HepG2 (cell line): Measurements from ENCODE around the gene RNF133. TPM values are rescaled to one million over a fixed set of nuclear protein-coding genes. Genes with fewer than 3 reads are reported as not detected.

Source experiments
- ATAC-seq: fragments of 200-7000 bp; cut with Tn5 transposase; 3 replicates; pipeline ENCODE4 v1.9.1; 2020; ENCODE audit warnings: mild to moderate bottlenecking, moderate library complexity
- BruUV-seq: library from RNA; stranded (reverse); fragments of 400-500 nt; replicated peaks from 2 replicates; lab custom pipeline; 2021; lab: Mats Ljungman, UMichigan
- CTCF ChIA-PET: fragments of 300-600 bp; formaldehyde crosslinking; extraction: SDS; loops from one replicate; lab custom pipeline; 2021; ENCODE audit warnings: low total read pairs, inconsistent platforms, low intra/inter-chr PET ratio; lab: Yijun Ruan, JAX
- POLR2A ChIA-PET: fragments of 350-600 bp; sonication (Branson Sonifier 250); formaldehyde crosslinking; loops from one replicate; lab custom pipeline; 2020; ENCODE audit warnings: antibody characterized with exemption, inconsistent platforms; lab: Yijun Ruan, JAX
- DNase-seq: peaks from one replicate; pipeline ENCODE4 v3.0.0-alpha.2; 2015; ENCODE audit warnings: low spot score
- FAIRE-seq: peaks from 3 replicates; lab custom pipeline; 2011; peaks lifted over from hg19 to GRCh38; lab: Jason Lieb, UNC
- H2AFZ ChIP-seq: one replicate; pipeline ENCODE4 v1.6.1; 2011; ENCODE audit warnings: low read length, inconsistent platforms
- H3K27ac ChIP-seq: fragments of 300-600 bp; 3 replicates; pipeline ENCODE4 v1.8.0; 2011; ENCODE audit warnings: mixed run types, mild to moderate bottlenecking, mixed read lengths, low read length, inconsistent platforms; ENCODE audit not compliant: insufficient read depth; ENCODE audit errors: extremely low read length
- H3K27me3 ChIP-seq, 2 experiments: fragments of 200-600 bp in 1 of 2; 2 replicates in 1 of 2; 3 replicates in 1 of 2; pipeline versions ENCODE4 v1.6.0 to v1.8.0; 2011; ENCODE audit warnings: low read length in 2 of 2, mild to moderate bottlenecking in 2 of 2, moderate library complexity in 2 of 2, inconsistent platforms in 1 of 2; ENCODE audit not compliant: insufficient read depth in 2 of 2, control insufficient read depth in 1 of 2
- H3K36me3 ChIP-seq, 2 experiments: fragments of 200-600 bp in 1 of 2; replicated peaks in 1 of 2; 2 replicates in 1 of 2; 3 replicates in 1 of 2; pipeline versions ENCODE4 v1.5.1 to v1.8.0; 2011; ENCODE audit warnings: low read length in 2 of 2, inconsistent platforms in 1 of 2; ENCODE audit not compliant: insufficient read depth in 2 of 2, control insufficient read depth in 1 of 2
- H3K4me1 ChIP-seq: 2 replicates; pipeline ENCODE4 v1.5.1; 2012; ENCODE audit warnings: low read length, inconsistent platforms; ENCODE audit not compliant: insufficient read depth
- H3K4me2 ChIP-seq: 2 replicates; pipeline ENCODE4 v1.6.0; 2011; ENCODE audit warnings: low read depth, low read length, inconsistent platforms
- H3K4me3 ChIP-seq, 3 experiments: fragments of 200-600 bp in 1 of 3; sonication (generic), shearing (Covaris generic) in 1 of 3; replicated peaks in 1 of 3; 2 replicates each; pipeline ENCODE4 v1.5.1; 2011 to 2016; ENCODE audit warnings: low read length in 3 of 3, inconsistent platforms in 2 of 3, low read depth in 2 of 3, mild to moderate bottlenecking in 2 of 3, control low read depth in 1 of 3, mixed read lengths in 1 of 3; ENCODE audit not compliant: insufficient read depth in 1 of 3
- H3K79me2 ChIP-seq: one replicate; pipeline ENCODE4 v1.6.1; 2011; ENCODE audit warnings: low read length, inconsistent platforms; ENCODE audit not compliant: insufficient read depth
- H3K9ac ChIP-seq: 2 replicates; pipeline ENCODE4 v1.6.0; 2011; ENCODE audit warnings: mild to moderate bottlenecking, low read depth, low read length, inconsistent platforms; ENCODE audit not compliant: insufficient read depth
- H3K9me3 ChIP-seq: 2 replicates; pipeline ENCODE4 v1.5.1; 2012; ENCODE audit warnings: mild to moderate bottlenecking, low read length
- H4K20me1 ChIP-seq: 2 replicates; pipeline ENCODE4 v1.6.0; 2011; ENCODE audit warnings: inconsistent platforms, mild to moderate bottlenecking, low read length, moderate library complexity; ENCODE audit not compliant: insufficient read depth
- BCLAF1 ChIP-seq: fragments of 450-650 bp; IDR thresholded peaks from 2 replicates; pipeline ENCODE4 v1.6.1; 2017; ENCODE audit warnings: mild to moderate bottlenecking
- KLF13 ChIP-seq: sonication (generic); formaldehyde crosslinking; IDR thresholded peaks from 2 replicates; pipeline ENCODE4 v1.4.0; 2020; ENCODE audit warnings: mild to moderate bottlenecking, missing genetic modification reagents
- PAX8 ChIP-seq: sonication (generic); formaldehyde crosslinking; IDR thresholded peaks from 2 replicates; pipeline ENCODE4 v1.8.0; 2022; ENCODE audit warnings: mild to moderate bottlenecking, missing genetic modification reagents, borderline replicate concordance
- PPARG ChIP-seq: conservative IDR thresholded peaks from 2 replicates; pipeline ENCODE4 v1.6.1; 2016; ENCODE audit warnings: missing biosample characterization, missing genetic modification reagents
- RELA ChIP-seq: sonication (generic); formaldehyde crosslinking; IDR thresholded peaks from 2 replicates; pipeline ENCODE4 v1.4.0; 2020; ENCODE audit warnings: missing genetic modification reagents
- TEAD3 ChIP-seq: optimal IDR thresholded peaks from 2 replicates; pipeline ENCODE3; 2016; ENCODE audit warnings: borderline replicate concordance
- TRIM24 ChIP-seq: sonication (generic); formaldehyde crosslinking; IDR thresholded peaks from 2 replicates; pipeline ENCODE4 v1.8.0; 2022; ENCODE audit warnings: mild to moderate bottlenecking, missing genetic modification reagents
- YY1 ChIP-seq: IDR thresholded peaks from 2 replicates; pipeline ENCODE4 v1.6.1; 2011; ENCODE audit warnings: low read length, low read depth, moderate library complexity, mild to moderate bottlenecking; ENCODE audit not compliant: insufficient read depth, insufficient replicate concordance
- WGBS: methylation state at CpG from one replicate; pipeline ENCODE4 v1.1.6; 2017; ENCODE audit warnings: low lambda C conversion rate; 5-methylcytosine and 5-hydroxymethylcytosine counted together
- in situ Hi-C: cut with HindIII; loops from 2 replicates; pipeline ENCODE4 v1.10.0; 2017; ENCODE audit warnings: low pct_unique_long_range_greater_than_20kb; ENCODE audit not compliant: extremely low pct_ligation_motif_present
- intact Hi-C: fragments of 100-400 bp; cut with micrococcal nuclease; formaldehyde crosslinking; loops from one replicate; pipeline ENCODE4 v1.10.0; 2022; ENCODE audit not compliant: unreplicated experiment
- polyA plus RNA-seq, 8 experiments: library from polyadenylated mRNA; depleted of rRNA in 3 of 8; stranded (reverse) in 7 of 8; unstranded in 1 of 8; fragments of >200 nt; fragmentation: Illumina TruSeq in 4 of 8; extraction: Trizol in 4 of 8; gene quantifications; 2 replicates each; pipeline versions ENCODE4 v1.2.1 to v1.2.3, GENCODE V29; 2011 to 2016; ENCODE audit warnings: low read depth in 4 of 8, missing spikeins in 1 of 8, mixed read lengths in 1 of 8; ENCODE audit not compliant: insufficient read depth in 1 of 8
- total RNA-seq, 5 experiments: library from RNA; depleted of rRNA; stranded (reverse); fragments of >200 nt; fragmentation: Illumina TruSeq; extraction: Trizol; gene quantifications; 2 replicates each; pipeline ENCODE4 v1.2.3, GENCODE V29; 2016; ENCODE audit warnings: low read depth in 1 of 5

The RNF133 gene
- total and polyA plus RNA-seq, 2 of the 13 experiments (the other 11 are each of a cell fraction or from before 2014, with no cell fraction given): 0.13 to 1.00 TPM

GRCh38 chr7:122658856-122659255 lies 40.1 kb downstream of the RNF133 start (continued):
- no peak for TF ChIP-seq BCLAF1
- TF ChIP-seq PAX8 (CRISPR knock-in tag): no peak
- TF ChIP-seq KLF13 (CRISPR knock-in tag): no peak
- TF ChIP-seq YY1: no peak
- TF ChIP-seq PPARG: no peak

- DNase-seq: no peak
- no peaks in the 10 kb centered on the region; a peak in 2 of 5 replicates for H3K36me3 ChIP-seq
- no peaks in the 10 kb centered on the region for H3K79me2 ChIP-seq
- FAIRE-seq: no peak
- in situ Hi-C loops (no loop called here), intact Hi-C loops (no loop called here)
- no peak for ATAC-seq
- H3K27me3 ChIP-seq: no peaks in the 10 kb centered on the region
- H4K20me1 ChIP-seq: no peaks in the 10 kb centered on the region
- BruUV-seq: no TSS peak
- no peak overlapping the region for H3K4me2 ChIP-seq
- TF ChIP-seq RELA (CRISPR knock-in tag) (no peak), TRIM24 (CRISPR knock-in tag) (no peak), TEAD3 (CRISPR knock-in tag) (no peak)
- CTCF ChIA-PET: no interaction called here
- no peak overlapping the region for H3K9ac ChIP-seq
- H3K27ac ChIP-seq: no peak overlapping the region
- WGBS: 93% methylated on average over 5 of the region's 5 CpGs
- peaks cover 8% of the 10 kb centered on the region for H3K4me1 ChIP-seq
- POLR2A ChIA-PET: no interaction called here
- no peak overlapping the region for H3K4me3 ChIP-seq
- no peaks in the 10 kb centered on the region for H3K9me3 ChIP-seq
- no peak overlapping the region for H2AFZ ChIP-seq
Measured at GRCh38 chr7:122653685-122654084, 45.2 kb downstream of the RNF133 start.
